IMR-90 (cell line): Measurements from ENCODE around the gene NEO1. TPM values are rescaled to one million over a fixed set of nuclear protein-coding genes. Genes with fewer than 3 reads are reported as not detected.

Source experiments
- ATAC-seq: fragments of 200-7000 bp; cut with Tn5 transposase; 2 replicates; pipeline ENCODE4 v1.9.1; 2020; ENCODE audit warnings: low read depth, mild to moderate bottlenecking, moderate library complexity
- BruUV-seq: library from RNA; stranded (reverse); fragments of 400-500 nt; replicated peaks from 2 replicates; lab custom pipeline; 2021; lab: Mats Ljungman, UMichigan
- CTCF ChIA-PET: fragments of 300-600 bp; formaldehyde crosslinking; extraction: SDS; loops from one replicate; lab custom pipeline; 2021; ENCODE audit warnings: antibody characterized with exemption; lab: Yijun Ruan, JAX
- POLR2A ChIA-PET: fragments of 300-600 bp; sonication (Branson Sonifier 250); formaldehyde crosslinking; loops from one replicate; lab custom pipeline; 2022; ENCODE audit warnings: antibody characterized with exemption; ENCODE audit not compliant: unreplicated experiment; lab: Charles Lee
- DNase-seq: peaks from one replicate; pipeline ENCODE4 v3.0.0; 2013
- H2AFZ ChIP-seq: replicated peaks from 2 replicates; pipeline ENCODE3; 2013; ENCODE audit warnings: low read length, mild to moderate bottlenecking; ENCODE audit not compliant: poor library complexity
- H2AK5ac ChIP-seq: 2 replicates; pipeline ENCODE4 v1.6.1; 2013; ENCODE audit warnings: low read depth, low read length, inconsistent platforms
- H2AK9ac ChIP-seq: replicated peaks from 2 replicates; pipeline ENCODE3; 2013; ENCODE audit warnings: mild to moderate bottlenecking, low read depth, low read length, moderate library complexity; ENCODE audit not compliant: poor library complexity
- H2BK120ac ChIP-seq: 2 replicates; pipeline ENCODE4 v1.6.1; 2013; ENCODE audit warnings: low read depth, low read length, inconsistent platforms
- H2BK15ac ChIP-seq: 3 replicates; pipeline ENCODE4 v1.6.1; 2013; ENCODE audit warnings: low read depth, low read length, inconsistent platforms
- H2BK20ac ChIP-seq: 2 replicates; pipeline ENCODE4 v1.6.1; 2013; ENCODE audit warnings: low read depth, mild to moderate bottlenecking, inconsistent platforms, low read length, moderate library complexity
- H2BK5ac ChIP-seq: 2 replicates; pipeline ENCODE4 v1.6.1; 2013; ENCODE audit warnings: mild to moderate bottlenecking, low read depth, low read length, inconsistent platforms; ENCODE audit not compliant: poor library complexity, severe bottlenecking
- H3K14ac ChIP-seq: replicated peaks from 2 replicates; pipeline ENCODE4 v1.6.1; 2013; ENCODE audit warnings: low read depth, low read length, inconsistent platforms
- H3K18ac ChIP-seq: 2 replicates; pipeline ENCODE4 v1.6.1; 2013; ENCODE audit warnings: low read depth, low read length, control low read depth
- H3K23ac ChIP-seq: 2 replicates; pipeline ENCODE4 v1.6.1; 2013; ENCODE audit warnings: low read depth, low read length, inconsistent platforms
- H3K27ac ChIP-seq: 2 replicates; pipeline ENCODE4 v1.5.1; 2013; ENCODE audit warnings: mild to moderate bottlenecking, control low read depth, low read length; ENCODE audit not compliant: insufficient read depth
- H3K27me3 ChIP-seq: 2 replicates; pipeline ENCODE4 v1.6.1; 2013; ENCODE audit warnings: low read length; ENCODE audit not compliant: control insufficient read depth, insufficient read depth
- H3K36me3 ChIP-seq: 2 replicates; pipeline ENCODE4 v1.6.1; 2013; ENCODE audit warnings: low read length, mixed read lengths; ENCODE audit not compliant: control insufficient read depth, insufficient read depth
- H3K4ac ChIP-seq: 2 replicates; pipeline ENCODE4 v1.6.1; 2013; ENCODE audit warnings: low read depth, low read length, inconsistent platforms
- H3K4me1 ChIP-seq: 2 replicates; pipeline ENCODE4 v1.6.1; 2013; ENCODE audit warnings: low read length, mixed read lengths; ENCODE audit not compliant: control insufficient read depth, insufficient read depth
- H3K4me2 ChIP-seq: 2 replicates; pipeline ENCODE4 v1.6.1; 2013; ENCODE audit warnings: low read depth, mild to moderate bottlenecking, control low read depth, low read length, moderate library complexity
- H3K4me3 ChIP-seq: 2 replicates; pipeline ENCODE4 v1.5.1; 2013; ENCODE audit warnings: low read depth, mild to moderate bottlenecking, control low read depth, low read length, moderate library complexity; ENCODE audit not compliant: insufficient read depth
- H3K56ac ChIP-seq: 2 replicates; pipeline ENCODE4 v1.6.1; 2013; ENCODE audit warnings: low read length, inconsistent platforms; ENCODE audit not compliant: insufficient read depth; ENCODE audit errors: extremely low read depth
- H3K79me1 ChIP-seq, 2 experiments: 2 replicates each; pipeline ENCODE4 v1.6.1; 2013; ENCODE audit warnings: low read length in 2 of 2, inconsistent platforms in 1 of 2, low read depth in 1 of 2
- H3K9ac ChIP-seq: 2 replicates; pipeline ENCODE4 v1.6.1; 2013; ENCODE audit warnings: low read depth, low read length, control low read depth
- H3K9me1 ChIP-seq: 2 replicates; pipeline ENCODE4 v1.6.1; 2013; ENCODE audit warnings: low read length, inconsistent platforms; ENCODE audit not compliant: insufficient read depth
- H3K9me3 ChIP-seq: 2 replicates; pipeline ENCODE4 v1.6.1; 2013; ENCODE audit warnings: low read length; ENCODE audit not compliant: control insufficient read depth, insufficient read depth
- H4K20me1 ChIP-seq: 2 replicates; pipeline ENCODE4 v1.6.1; 2013; ENCODE audit warnings: low read length, inconsistent platforms; ENCODE audit not compliant: insufficient read depth
- H4K5ac ChIP-seq: 2 replicates; pipeline ENCODE4 v1.6.1; 2013; ENCODE audit warnings: mild to moderate bottlenecking, low read depth, low read length, control low read depth
- H4K8ac ChIP-seq, 2 experiments: 2 replicates each; pipeline ENCODE4 v1.6.1; 2013; ENCODE audit warnings: low read depth in 2 of 2, low read length in 2 of 2, control low read depth in 1 of 2, inconsistent platforms in 1 of 2
- H4K91ac ChIP-seq: 2 replicates; pipeline ENCODE4 v1.6.1; 2013; ENCODE audit warnings: low read depth, low read length, inconsistent platforms; ENCODE audit not compliant: insufficient read depth
- CEBPB ChIP-seq: IDR thresholded peaks from 2 replicates; pipeline ENCODE4 v1.6.1; 2012; ENCODE audit warnings: low read depth, low read length, improper control_type of control experiment
- CHD1 ChIP-seq: IDR thresholded peaks from 2 replicates; pipeline ENCODE4 v1.6.1; 2012; ENCODE audit warnings: low read depth, low read length, improper control_type of control experiment
- CTCF ChIP-seq: conservative IDR thresholded peaks from 2 replicates; pipeline ENCODE4 v1.5.1; 2012; ENCODE audit warnings: mild to moderate bottlenecking, low read depth, low read length, improper control_type of control experiment
- MAFK ChIP-seq: IDR thresholded peaks from 2 replicates; pipeline ENCODE4 v1.6.1; 2012; ENCODE audit warnings: low read depth, low read length, improper control_type of control experiment
- MAZ ChIP-seq: IDR thresholded peaks from 2 replicates; pipeline ENCODE4 v1.6.1; 2012; ENCODE audit warnings: low read depth, mild to moderate bottlenecking, low read length, improper control_type of control experiment, moderate library complexity, borderline replicate concordance
- MXI1 ChIP-seq: IDR thresholded peaks from 2 replicates; pipeline ENCODE4 v1.6.1; 2012; ENCODE audit warnings: low read depth, mild to moderate bottlenecking, low read length, moderate library complexity, borderline replicate concordance
- NFE2L2 ChIP-seq: fragments of 150-350 bp; IDR thresholded peaks from 2 replicates; pipeline ENCODE4 v1.6.1; 2016; ENCODE audit warnings: low read depth, mild to moderate bottlenecking, low read length
- POLR2A ChIP-seq: IDR thresholded peaks from 2 replicates; pipeline ENCODE4 v1.6.1; 2012; ENCODE audit warnings: mild to moderate bottlenecking, low read depth, low read length
- USF2 ChIP-seq: fragments of 150-350 bp; IDR thresholded peaks from 2 replicates; pipeline ENCODE4 v1.6.1; 2017; ENCODE audit warnings: mild to moderate bottlenecking, antibody characterized with exemption, low read length, low read depth
- WGBS, 2 experiments: methylation state at CpG; one replicate each; pipeline versions ENCODE4 v1.1.5 to v1.1.7; 2013; ENCODE audit warnings: missing lambda C conversion rate in 2 of 2; ENCODE audit not compliant: insufficient read length in 1 of 2; ENCODE audit errors: extremely low coverage in 2 of 2; 5-methylcytosine and 5-hydroxymethylcytosine counted together
- dilution Hi-C: fragments of 300-500 bp; cut with HindIII; formaldehyde crosslinking; loops from one replicate; pipeline ENCODE4 v1.14.3; 2018; ENCODE audit warnings: low sequenced_read_pairs; ENCODE audit not compliant: unreplicated experiment
- in situ Hi-C: fragments of 300-500 bp; cut with MboI; formaldehyde crosslinking; loops from 3 replicates; pipeline ENCODE4 v1.14.3; 2019; ENCODE audit warnings: low sequenced_read_pairs, inconsistent platforms, mixed read lengths
- intact Hi-C: fragments of 100-400 bp; cut with micrococcal nuclease; formaldehyde crosslinking; loops from 2 replicates; pipeline ENCODE4 v1.10.0; 2022
- polyA plus RNA-seq, 3 experiments: library from polyadenylated mRNA; depleted of rRNA; stranded (reverse); fragments of >200 nt; gene quantifications; 2 replicates each; pipeline ENCODE4 v1.2.3, GENCODE V29; 2012; ENCODE audit warnings: low replicate concordance in 1 of 3
- total RNA-seq: library from RNA; depleted of rRNA; stranded (reverse); fragments of >200 nt; gene quantifications from 2 replicates; pipeline ENCODE4 v1.2.3, GENCODE V29; 2012

Gene NEO1
- total and polyA plus RNA-seq, 2 of the 4 experiments (the other 2 are of a cell fraction) = 16.3 to 18.5 TPM

GRCh38 chr15:73168487-73168886, 116.2 kb downstream of the NEO1 start:
- H3K23ac ChIP-seq = no peak overlapping the region
- no peaks in the 10 kb centered on the region for H3K79me1 ChIP-seq
- no CpG with 5 or more reads among the region's 3 CpGs for WGBS, 2 experiments
- H2AK9ac ChIP-seq = no peak overlapping the region
- no peaks in the 10 kb centered on the region for H3K9me1 ChIP-seq
- no peak for ATAC-seq
- no peak overlapping the region for H2BK20ac ChIP-seq
- H3K36me3 ChIP-seq = no peaks in the 10 kb centered on the region
- DNase-seq = no peak
- no peak overlapping the region for H4K5ac ChIP-seq
- H3K4me3 ChIP-seq = no peak overlapping the region
- H4K20me1 ChIP-seq = no peaks in the 10 kb centered on the region
- H3K18ac ChIP-seq = no peak overlapping the region
- TF ChIP-seq CTCF (no peak), POLR2A (no peak), CEBPB (no peak), MAZ (no peak), NFE2L2 (no peak), MAFK (no peak), CHD1 (no peak), USF2 (no peak), MXI1 (no peak)
- BruUV-seq = no TSS peak
- H3K27ac ChIP-seq = no peak overlapping the region
- dilution Hi-C loops (no loop called here), intact Hi-C loops (no loop called here), in situ Hi-C loops (no loop called here)
- ChIA-PET CTCF (interaction anchor here (0.6 kb wide), 1 partner anchor 16 kb away, joined by 3 read pairs; no protein-coding TSS in a partner anchor), POLR2A (no interaction called here)
- H2BK5ac ChIP-seq = no peak overlapping the region
- no peak overlapping the region for H4K91ac ChIP-seq
- H3K9ac ChIP-seq = no peak overlapping the region
- H4K8ac ChIP-seq = no peak overlapping the region
- no peak overlapping the region for H3K4me2 ChIP-seq
- H3K14ac ChIP-seq = no peak overlapping the region
- H2BK120ac ChIP-seq = no peak overlapping the region
- no peak overlapping the region for H2AFZ ChIP-seq
- no peaks in the 10 kb centered on the region for H3K27me3 ChIP-seq
- no peak overlapping the region for H3K56ac ChIP-seq
- H2AK5ac ChIP-seq = no peak overlapping the region
- peaks cover 3% of the 10 kb centered on the region; the same call in 1 of the 2 replicates for H3K9me3 ChIP-seq
- no peaks in the 10 kb centered on the region for H3K4me1 ChIP-seq
- H3K4ac ChIP-seq = no peak overlapping the region
- H2BK15ac ChIP-seq = no peak overlapping the region
